ENCODE results near the gene SLC9A9. TPM values are rescaled to one million over a fixed set of nuclear protein-coding genes. Genes with fewer than 3 reads are reported as not detected.

Gene SLC9A9
- total and polyA plus RNA-seq, 2 of the 8 experiments (the other 6 are each of a cell fraction or from before 2014, with no cell fraction given), result 0.48 to 1.1 TPM

DNA sequence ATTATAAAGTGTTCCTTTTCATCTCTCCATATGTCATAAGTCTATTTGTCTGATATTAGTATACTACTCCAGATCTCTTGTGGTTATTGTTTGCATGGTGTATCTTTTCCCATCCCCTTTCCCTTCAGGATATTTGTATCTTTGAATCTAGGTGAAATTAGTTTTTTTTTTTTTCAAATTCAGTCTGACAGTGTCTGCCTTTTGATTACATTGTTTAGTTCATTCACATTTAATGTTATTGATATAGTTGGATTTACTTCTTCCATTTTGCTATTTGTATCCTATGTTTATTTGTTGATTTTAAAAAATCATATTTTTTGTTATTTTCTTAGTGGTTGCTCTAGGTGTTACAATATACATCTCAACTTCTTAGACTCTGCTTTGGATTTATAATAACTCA, 445.7 kb downstream of the SLC9A9 start (continued):
- TF ChIP-seq, protein P1, sequence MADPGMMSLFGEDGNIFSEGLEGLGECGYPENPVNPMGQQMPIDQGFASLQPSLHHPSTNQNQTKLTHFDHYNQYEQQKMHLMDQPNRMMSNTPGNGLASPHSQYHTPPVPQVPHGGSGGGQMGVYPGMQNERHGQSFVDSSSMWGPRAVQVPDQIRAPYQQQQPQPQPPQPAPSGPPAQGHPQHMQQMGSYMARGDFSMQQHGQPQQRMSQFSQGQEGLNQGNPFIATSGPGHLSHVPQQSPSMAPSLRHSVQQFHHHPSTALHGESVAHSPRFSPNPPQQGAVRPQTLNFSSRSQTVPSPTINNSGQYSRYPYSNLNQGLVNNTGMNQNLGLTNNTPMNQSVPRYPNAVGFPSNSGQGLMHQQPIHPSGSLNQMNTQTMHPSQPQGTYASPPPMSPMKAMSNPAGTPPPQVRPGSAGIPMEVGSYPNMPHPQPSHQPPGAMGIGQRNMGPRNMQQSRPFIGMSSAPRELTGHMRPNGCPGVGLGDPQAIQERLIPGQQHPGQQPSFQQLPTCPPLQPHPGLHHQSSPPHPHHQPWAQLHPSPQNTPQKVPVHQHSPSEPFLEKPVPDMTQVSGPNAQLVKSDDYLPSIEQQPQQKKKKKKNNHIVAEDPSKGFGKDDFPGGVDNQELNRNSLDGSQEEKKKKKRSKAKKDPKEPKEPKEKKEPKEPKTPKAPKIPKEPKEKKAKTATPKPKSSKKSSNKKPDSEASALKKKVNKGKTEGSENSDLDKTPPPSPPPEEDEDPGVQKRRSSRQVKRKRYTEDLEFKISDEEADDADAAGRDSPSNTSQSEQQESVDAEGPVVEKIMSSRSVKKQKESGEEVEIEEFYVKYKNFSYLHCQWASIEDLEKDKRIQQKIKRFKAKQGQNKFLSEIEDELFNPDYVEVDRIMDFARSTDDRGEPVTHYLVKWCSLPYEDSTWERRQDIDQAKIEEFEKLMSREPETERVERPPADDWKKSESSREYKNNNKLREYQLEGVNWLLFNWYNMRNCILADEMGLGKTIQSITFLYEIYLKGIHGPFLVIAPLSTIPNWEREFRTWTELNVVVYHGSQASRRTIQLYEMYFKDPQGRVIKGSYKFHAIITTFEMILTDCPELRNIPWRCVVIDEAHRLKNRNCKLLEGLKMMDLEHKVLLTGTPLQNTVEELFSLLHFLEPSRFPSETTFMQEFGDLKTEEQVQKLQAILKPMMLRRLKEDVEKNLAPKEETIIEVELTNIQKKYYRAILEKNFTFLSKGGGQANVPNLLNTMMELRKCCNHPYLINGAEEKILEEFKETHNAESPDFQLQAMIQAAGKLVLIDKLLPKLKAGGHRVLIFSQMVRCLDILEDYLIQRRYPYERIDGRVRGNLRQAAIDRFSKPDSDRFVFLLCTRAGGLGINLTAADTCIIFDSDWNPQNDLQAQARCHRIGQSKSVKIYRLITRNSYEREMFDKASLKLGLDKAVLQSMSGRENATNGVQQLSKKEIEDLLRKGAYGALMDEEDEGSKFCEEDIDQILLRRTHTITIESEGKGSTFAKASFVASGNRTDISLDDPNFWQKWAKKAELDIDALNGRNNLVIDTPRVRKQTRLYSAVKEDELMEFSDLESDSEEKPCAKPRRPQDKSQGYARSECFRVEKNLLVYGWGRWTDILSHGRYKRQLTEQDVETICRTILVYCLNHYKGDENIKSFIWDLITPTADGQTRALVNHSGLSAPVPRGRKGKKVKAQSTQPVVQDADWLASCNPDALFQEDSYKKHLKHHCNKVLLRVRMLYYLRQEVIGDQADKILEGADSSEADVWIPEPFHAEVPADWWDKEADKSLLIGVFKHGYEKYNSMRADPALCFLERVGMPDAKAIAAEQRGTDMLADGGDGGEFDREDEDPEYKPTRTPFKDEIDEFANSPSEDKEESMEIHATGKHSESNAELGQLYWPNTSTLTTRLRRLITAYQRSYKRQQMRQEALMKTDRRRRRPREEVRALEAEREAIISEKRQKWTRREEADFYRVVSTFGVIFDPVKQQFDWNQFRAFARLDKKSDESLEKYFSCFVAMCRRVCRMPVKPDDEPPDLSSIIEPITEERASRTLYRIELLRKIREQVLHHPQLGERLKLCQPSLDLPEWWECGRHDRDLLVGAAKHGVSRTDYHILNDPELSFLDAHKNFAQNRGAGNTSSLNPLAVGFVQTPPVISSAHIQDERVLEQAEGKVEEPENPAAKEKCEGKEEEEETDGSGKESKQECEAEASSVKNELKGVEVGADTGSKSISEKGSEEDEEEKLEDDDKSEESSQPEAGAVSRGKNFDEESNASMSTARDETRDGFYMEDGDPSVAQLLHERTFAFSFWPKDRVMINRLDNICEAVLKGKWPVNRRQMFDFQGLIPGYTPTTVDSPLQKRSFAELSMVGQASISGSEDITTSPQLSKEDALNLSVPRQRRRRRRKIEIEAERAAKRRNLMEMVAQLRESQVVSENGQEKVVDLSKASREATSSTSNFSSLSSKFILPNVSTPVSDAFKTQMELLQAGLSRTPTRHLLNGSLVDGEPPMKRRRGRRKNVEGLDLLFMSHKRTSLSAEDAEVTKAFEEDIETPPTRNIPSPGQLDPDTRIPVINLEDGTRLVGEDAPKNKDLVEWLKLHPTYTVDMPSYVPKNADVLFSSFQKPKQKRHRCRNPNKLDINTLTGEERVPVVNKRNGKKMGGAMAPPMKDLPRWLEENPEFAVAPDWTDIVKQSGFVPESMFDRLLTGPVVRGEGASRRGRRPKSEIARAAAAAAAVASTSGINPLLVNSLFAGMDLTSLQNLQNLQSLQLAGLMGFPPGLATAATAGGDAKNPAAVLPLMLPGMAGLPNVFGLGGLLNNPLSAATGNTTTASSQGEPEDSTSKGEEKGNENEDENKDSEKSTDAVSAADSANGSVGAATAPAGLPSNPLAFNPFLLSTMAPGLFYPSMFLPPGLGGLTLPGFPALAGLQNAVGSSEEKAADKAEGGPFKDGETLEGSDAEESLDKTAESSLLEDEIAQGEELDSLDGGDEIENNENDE (IDR thresholded peaks at IDR 0.05; ENCODE audit: insufficient replicate concordance, low read length), result no peak
- TF ChIP-seq SIX5 (IDR thresholded peaks at IDR 0.05; ENCODE audit: low read depth, low read length) (no peak), JUN (IDR thresholded peaks at IDR 0.05; ENCODE audit: low read depth, low read length) (no peak), PHF8 (conservative IDR thresholded peaks at IDR 0.05; ENCODE audit: low read depth, low read length) (no peak), RNF2 (IDR thresholded peaks at IDR 0.05; ENCODE audit: borderline replicate concordance, low read depth, low read length, missing control alignments, poor library complexity, severe bottlenecking) (no peak)
